Stimulated activated CD4-positive, alpha-beta T cell treated with anti-CD3 and anti-CD28 coated beads, TNF-alpha, amount 100 ng/mL, for 1 hour (primary cell): Measurements from ENCODE around the gene HDLBP.
"Not testable (repeated sequence)": the region's sequence is repeated elsewhere in the genome, so short reads cannot be mapped to it uniquely, and the experiment has no call there.

Source experiments
- DNase-seq, 3 donors: peaks; one replicate each; pipeline ENCODE4 v3.0.0-alpha.2; 2020; ENCODE audit warnings: low read depth in 3 of 3, low spot score in 1 of 3

Gene HDLBP

GRCh38 chr2:241197246-241197645 lies 118.2 kb downstream of the HDLBP start:
- not testable (repeated sequence) for DNase-seq

GRCh38 chr2:241195506-241196130 lies 119.9 kb downstream of the HDLBP start:
- DNase-seq, result no peak

- no peak for DNase-seq
These were observed 120.7 kb downstream of the HDLBP start for GRCh38 chr2:241194811-241195210.

DNA sequence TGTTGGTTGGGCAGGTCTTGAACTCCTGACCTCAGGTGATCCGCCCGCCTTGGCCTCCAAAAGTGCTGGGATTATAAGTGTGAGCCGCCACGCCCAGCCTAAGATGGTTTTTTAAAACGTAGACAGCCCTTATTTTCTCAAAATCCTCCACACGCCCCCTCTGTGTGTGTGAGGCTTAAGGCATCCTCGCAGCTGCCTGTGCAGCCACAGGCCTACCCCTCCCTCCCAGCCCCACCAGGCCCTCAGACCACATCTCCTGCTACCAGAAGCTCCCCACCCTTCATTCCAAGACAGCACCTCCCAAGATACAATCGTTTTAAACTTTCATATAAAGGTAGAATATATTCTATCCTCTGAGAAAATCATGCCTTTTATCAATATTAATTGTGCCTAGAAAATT lies 122.2 kb downstream of the HDLBP start:
- DNase-seq, result no peak

- no peak for DNase-seq
These were observed 124.4 kb downstream of the HDLBP start for GRCh38 chr2:241191081-241191480.

GRCh38 chr2:241190291-241190981 lies 125.0 kb downstream of the HDLBP start:
- no peak for DNase-seq

DNA sequence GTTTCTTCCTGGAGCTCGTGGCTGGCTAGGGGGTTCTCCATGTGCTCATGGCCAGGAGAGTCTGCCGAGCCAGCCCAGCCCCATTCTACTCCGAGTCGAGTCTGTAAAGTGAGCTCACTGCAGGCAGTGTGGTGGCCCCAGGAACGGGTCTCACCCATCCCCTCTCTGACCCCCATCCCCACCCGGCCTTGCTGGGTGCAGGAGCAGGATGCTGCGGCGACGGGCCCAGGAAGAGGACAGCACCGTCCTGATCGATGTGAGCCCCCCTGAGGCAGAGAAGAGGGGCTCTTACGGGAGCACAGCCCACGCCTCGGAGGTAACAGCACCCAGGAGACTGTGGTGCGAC lies 125.6 kb downstream of the HDLBP start:
- no peak for DNase-seq

- no peak for DNase-seq
These were observed 126.2 kb downstream of the HDLBP start for GRCh38 chr2:241189093-241189855.

DNA sequence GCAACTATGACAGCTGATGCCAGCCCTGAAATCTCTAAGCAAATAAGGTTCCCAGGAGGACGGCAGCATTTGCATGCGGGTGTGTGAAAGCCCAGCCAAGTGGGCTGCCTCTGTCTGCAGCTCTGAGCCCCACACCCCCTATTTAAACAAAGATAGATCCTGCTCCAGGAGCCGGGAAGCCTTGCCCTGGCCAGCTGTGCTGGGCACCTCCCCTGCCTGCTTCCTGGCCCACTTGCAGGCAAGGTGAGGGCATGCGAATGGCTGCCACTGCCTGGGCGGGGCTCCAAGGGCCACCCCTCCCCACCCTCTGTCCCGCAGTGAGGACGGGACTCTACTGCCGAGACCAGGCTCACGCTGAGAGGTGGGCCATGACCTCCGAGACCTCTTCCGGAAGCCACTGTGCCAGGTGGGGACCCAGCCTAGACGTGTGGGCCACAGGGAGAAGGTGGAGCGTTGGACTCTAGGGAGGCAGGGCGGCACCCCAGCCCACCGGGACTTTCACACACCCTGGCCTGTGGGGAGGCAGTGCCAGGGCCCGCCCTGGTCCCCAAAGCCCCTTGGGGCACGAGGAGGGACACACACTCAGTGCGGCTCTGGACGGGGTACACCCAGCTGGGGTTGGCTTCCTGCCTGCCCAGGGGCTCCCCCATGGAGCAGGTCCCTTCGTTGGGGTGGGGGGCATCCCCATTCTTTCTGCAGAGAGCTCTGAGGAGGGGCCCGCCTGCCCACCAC lies 126.9 kb downstream of the HDLBP start, which contains the start of gene ANO7:
Gene ANO7 (plus strand): TSS at position 317 of the 732 bp plus-strand sequence. CDS start 1,387 bp downstream, outside the sequence.
- DNase-seq, result no peak

- no peak for DNase-seq
These were observed 127.6 kb downstream of the HDLBP start for GRCh38 chr2:241187918-241188234.

DNA sequence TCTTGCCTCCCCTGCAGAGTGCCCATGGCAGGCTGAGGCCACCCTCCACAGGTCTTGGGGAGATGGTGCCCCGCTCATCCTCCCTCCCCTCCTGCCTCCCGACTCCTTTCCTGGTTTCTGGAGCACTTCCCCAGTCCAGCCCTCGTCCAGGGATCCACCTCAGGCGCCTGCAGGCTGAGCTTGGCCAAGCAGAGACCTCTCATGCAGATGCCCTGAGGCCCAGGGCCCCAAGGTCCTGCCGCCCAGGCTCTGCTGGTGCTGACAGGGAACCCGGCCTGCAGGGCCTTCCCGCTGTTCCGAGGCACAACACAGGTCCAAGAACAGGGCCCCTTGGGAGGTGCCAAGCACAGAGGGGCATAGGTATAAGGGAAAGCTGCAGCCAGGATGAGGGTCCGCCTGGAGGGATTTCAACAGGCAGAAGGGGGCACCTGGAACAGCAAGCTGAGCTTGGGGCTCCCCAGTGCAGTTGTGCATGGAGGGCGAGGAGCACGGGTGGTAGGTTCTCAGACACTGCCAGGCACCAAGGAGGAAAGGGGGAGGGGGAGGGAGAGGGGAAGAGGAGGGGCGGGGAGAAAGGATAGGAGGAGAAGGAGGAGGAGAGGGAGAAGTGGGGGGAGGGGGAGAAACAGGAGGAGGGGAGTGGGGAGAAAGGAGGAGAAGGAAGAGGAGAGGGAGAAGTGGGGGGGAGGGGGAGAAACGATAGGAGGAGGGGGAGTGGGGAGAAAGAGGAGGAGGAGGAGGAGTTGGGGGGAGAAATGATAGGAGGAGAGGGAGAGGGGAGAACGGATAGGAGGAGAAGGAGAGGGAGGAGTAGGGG lies 128.2 kb downstream of the HDLBP start:
- no peak for DNase-seq

DNA sequence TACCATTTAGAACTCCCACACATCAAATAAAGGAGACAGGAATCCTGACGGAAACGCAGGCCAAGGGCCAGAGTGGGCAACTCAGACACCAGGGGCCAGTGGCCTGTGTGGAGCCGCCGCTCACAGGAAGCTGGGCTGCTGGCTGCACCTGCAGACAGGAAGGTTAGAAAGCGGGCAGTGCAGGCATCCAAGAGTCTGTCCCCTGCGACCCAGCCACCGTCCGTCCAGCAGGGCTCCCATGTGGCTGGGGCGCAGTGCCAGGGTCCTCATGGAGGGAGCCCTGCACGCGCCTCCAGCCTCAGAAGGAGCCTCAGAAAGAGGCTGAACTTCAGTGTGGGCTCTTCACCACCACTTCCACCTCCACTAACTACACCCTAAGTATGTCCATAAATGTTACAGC lies 129.5 kb downstream of the HDLBP start:
- DNase-seq, result no peak

DNA sequence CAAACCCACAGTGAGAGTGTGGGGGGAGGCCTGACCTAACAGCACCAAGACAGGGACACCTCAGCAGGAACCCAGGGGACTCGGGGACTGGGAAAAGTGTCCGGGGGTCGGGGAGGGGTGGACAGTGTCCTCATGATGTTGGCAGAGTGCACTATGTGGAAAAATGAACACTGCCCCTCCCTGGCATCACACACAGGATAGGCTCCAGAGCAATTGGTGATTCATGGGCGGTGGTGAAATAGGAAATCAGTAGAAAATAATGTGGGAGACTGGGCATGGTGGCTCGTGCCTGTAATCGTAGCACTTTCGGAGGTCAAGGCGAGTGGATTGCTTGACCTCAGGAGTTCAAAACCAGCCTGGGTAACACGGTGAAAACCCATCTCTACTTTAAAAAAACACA lies 130.6 kb downstream of the HDLBP start:
- DNase-seq, result no peak

GRCh38 chr2:241183221-241183620 lies 132.3 kb downstream of the HDLBP start:
- DNase-seq, result no peak

DNA sequence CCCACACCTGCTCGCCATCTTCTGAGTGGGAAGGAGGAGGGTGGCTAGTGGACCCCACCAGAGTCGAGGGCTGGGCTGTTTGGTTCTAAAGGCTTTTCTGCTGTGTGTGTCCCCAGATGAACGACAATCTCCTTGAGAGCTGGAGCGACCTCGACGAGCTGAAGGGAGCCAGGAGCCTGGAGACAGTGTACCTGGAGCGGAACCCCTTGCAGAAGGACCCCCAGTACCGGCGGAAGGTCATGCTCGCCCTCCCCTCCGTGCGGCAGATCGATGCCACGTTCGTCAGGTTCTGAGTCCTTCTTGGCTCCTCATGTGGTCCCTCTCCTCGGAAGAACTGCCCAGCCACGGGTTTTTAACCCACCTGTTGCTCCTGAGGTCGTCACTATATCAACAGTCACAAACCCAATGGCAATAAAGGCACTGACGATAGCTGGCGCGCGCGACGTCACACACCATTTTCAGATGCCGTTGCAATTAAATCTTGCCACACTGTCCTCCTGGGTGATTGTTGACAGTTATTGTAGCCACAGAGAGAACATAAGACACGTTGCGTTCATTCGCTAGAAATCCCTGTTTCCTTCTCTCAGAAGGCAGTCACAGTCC lies 132.8 kb downstream of the HDLBP start:
- no peak for DNase-seq

GRCh38 chr2:241182126-241182525 lies 133.3 kb downstream of the HDLBP start:
- DNase-seq, result no peak

GRCh38 chr2:241180495-241180894 lies 135.0 kb downstream of the HDLBP start:
- DNase-seq, result no peak

DNA sequence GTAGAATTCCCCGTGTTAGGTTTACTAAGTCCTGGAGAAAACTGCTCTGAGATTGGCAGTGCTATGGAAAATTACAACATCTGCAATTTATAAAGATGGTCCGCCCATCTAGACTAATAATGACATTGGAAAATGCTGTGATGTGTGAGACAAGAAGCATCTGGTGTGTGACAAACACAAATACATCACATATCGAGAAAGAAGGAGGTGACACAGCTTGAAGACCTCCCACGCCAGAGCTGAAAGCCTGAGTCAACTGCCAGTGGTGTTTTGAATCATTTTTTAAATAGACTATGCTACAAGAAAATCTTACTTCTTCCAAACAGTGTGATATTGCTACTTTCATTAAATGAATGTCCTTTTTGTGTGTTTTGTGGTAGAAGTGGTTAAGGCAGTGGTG lies 135.6 kb downstream of the HDLBP start:
- no peak for DNase-seq

GRCh38 chr2:241178961-241179360 lies 136.5 kb downstream of the HDLBP start:
- DNase-seq, result no peak

- DNase-seq, result no peak
These were observed 137.7 kb downstream of the HDLBP start for GRCh38 chr2:241177526-241178334.
